GM18858 (cell line): ENCODE results near the gene LDLR.
"Not testable (repeated sequence)": the region's sequence is repeated elsewhere in the genome, so short reads cannot be mapped to it uniquely, and the experiment has no call there.

ENCODE experiments used
- ATAC-seq: cut with Tn5 transposase; IDR thresholded peaks from one replicate; pipeline ENCODE4 v1.9.1; 2021; ENCODE audit not compliant: unreplicated experiment

The LDLR gene

DNA sequence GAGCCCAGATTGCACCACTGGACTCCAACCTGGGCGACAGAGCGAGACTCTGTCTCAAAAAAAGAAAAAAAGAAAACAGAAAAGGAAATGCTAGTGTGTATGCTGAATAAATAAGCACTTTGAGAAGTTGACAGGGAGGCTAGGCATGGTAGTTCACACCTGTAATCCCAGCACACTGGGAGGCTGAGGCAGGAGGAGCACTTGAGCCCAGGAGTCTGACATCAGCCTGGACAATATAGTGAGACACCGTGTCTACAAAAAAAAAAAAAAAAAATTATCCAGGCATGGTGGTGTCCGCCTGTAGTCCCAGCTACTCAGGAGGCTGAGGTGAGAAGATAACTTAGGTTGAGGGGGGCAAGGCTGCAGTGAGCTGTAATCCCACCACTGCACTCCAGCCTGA is 19.1 kb upstream of the LDLR start:
- no peak for ATAC-seq

DNA sequence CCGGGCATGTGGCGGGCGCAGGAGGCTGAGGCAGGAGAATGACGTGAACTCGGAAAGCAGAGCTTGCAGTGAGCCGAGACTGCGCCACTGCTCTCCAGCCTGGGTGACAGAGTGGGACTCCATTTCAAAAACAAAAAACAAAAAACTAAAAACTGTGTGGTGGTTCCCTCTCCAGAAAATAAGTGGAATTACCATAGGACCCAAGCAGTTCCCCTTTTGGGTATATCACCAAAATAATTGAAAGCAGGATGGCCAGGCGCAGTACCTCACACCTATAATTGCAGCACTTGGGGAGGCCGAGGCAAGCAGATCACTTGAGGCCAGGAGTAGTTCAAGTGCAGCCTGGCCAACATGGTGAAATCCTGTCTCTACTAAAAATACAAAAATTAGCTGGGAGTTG is 15.7 kb upstream of the LDLR start:
- no peak for ATAC-seq

DNA sequence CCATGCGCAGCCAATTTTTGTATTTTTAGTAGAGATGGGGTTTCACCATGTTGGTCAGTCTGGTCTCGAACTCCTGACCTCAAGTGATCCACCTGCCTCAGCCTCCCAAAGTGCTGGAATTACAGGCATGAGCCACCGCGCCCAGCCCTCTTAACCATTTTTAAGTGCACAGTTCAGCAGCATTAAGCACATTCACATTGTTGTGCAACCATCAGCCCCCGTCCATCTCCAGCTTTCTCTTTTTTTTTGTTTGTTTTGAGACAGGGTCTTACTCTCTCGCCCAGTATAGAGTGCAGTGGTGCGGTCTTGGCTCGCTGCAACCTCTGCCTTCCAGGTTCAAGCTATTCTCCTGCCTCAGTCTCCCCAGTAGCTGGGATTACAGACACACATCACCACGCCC is 12.5 kb upstream of the LDLR start:
- ATAC-seq = not testable (repeated sequence)

DNA sequence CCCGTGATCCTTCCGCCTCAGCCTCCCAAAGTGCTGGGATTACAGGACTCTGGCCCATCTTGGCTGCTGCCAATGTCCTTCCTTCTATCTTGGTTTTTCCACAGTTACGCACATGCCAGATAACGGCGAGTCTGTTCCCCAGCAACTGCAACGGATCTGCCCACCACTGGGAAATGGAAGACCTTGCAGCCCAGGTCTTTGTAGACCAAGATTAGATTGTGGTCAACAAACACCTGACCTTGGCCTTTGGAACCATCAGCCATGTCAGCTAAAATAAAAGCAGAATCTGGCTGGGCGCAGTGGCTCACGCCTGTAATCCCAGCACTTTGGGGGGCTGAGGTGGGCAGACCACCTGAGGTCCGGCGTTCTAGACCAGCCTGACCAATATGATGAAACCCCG is 10.4 kb upstream of the LDLR start:
- no peak for ATAC-seq

DNA sequence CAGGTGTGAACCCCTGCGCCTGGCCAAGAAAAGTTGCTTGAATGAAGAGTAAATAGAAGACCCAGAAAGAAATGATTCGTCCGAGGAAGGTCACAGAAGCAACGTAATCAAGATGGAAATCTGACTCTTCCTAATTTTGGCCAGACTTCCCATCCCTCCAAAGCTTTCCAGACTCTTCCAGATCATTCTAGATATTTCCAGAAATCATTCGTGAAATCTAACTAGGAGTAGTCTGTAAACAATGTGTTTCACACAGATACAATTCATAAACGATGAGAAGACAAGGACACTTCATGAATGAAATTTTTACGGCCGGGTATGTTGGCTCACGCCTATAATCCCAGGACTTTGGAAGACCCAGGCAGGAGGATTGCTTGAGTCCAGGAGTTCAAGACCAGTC is 9.3 kb upstream of the LDLR start:
- ATAC-seq = no peak

DNA sequence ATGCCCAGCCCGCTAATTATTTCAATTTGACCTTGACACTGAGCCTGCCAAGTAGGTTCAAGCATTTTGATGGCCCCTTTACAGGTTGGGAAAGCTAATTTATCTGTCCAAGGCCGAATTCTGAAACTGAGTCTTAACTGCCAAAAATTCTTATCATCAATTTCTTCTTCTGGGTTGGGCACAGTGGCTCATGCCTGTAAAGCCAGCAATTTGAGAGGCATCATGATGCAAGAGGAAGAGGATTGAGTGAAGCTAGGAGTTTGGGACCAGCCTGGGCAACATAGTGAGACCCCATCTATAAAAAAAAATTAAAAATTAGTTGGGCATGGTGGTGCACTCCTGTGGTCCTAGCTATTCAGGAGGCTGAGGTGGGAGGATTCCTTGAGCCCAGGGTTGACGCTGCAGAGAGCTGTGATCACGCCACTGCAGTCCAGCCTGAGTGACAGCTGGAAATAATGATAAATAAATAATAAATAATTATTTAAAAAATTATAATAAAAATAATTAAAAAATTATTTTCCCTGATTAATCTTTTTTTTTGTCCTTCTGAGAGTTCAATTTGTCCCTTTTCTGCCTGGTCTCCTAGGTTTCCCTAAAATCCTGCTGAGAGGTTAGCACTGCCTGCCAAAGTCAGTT is 1.3 kb upstream of the LDLR start:
- no peak for ATAC-seq

DNA sequence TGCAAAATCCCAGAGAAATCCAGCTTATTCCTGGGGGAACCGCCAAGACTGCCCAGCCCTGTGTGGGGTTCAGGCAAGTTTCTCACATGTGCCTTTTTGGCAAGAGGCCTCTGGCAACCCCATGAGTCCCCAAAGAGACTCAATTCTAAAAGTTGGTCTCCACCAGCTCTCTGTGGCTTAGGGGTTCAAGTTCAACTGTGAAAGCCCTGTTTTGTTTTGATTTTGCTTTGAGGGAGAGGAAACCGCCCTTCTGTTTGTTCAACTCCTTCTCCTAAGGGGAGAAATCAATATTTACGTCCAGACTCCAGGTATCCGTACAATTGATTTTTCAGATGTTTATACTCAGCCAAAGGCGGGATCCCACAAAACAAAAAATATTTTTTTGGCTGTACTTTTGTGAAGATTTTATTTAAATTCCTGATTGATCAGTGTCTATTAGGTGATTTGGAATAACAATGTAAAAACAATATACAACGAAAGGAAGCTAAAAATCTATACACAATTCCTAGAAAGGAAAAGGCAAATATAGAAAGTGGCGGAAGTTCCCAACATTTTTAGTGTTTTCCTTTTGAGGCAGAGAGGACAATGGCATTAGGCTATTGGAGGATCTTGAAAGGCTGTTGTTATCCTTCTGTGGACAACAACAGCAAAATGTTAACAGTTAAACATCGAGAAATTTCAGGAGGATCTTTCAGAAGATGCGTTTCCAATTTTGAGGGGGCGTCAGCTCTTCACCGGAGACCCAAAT is 583 bp upstream of the LDLR start:
- ATAC-seq = no peak

DNA sequence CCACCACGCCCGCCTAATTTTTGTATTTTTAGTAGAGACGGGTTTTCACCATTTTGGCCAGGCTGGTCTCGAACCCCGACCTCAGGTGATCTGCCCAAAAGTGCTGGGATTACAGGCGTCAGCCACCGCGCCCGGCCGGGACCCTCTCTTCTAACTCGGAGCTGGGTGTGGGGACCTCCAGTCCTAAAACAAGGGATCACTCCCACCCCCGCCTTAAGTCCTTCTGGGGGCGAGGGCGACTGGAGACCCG is 676 bp downstream of the LDLR start:
- not testable (repeated sequence) for ATAC-seq

DNA sequence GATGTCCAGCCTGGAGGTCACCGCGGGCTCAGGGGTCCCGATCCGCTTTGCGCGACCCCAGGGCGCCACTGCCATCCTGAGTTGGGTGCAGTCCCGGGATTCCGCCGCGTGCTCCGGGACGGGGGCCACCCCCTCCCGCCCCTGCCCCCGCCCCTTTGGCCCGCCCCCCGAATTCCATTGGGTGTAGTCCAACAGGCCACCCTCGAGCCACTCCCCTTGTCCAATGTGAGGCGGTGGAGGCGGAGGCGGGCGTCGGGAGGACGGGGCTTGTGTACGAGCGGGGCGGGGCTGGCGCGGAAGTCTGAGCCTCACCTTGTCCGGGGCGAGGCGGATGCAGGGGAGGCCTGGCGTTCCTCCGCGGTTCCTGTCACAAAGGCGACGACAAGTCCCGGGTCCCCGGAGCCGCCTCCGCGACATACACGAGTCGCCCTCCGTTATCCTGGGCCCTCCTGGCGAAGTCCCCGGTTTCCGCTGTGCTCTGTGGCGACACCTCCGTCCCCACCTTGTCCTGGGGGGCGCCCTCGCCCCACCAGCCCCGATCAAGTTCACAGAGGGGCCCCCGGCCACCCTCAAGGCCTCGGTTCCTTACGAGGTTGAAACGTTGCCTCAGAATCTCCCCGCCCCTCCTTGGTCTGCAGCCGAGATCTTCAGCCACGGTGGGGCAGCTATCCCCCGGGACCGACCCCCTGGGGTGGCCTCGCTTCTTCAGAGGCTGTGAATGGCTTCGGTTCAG is 1.2 kb downstream of the LDLR start:
- no peak for ATAC-seq

DNA sequence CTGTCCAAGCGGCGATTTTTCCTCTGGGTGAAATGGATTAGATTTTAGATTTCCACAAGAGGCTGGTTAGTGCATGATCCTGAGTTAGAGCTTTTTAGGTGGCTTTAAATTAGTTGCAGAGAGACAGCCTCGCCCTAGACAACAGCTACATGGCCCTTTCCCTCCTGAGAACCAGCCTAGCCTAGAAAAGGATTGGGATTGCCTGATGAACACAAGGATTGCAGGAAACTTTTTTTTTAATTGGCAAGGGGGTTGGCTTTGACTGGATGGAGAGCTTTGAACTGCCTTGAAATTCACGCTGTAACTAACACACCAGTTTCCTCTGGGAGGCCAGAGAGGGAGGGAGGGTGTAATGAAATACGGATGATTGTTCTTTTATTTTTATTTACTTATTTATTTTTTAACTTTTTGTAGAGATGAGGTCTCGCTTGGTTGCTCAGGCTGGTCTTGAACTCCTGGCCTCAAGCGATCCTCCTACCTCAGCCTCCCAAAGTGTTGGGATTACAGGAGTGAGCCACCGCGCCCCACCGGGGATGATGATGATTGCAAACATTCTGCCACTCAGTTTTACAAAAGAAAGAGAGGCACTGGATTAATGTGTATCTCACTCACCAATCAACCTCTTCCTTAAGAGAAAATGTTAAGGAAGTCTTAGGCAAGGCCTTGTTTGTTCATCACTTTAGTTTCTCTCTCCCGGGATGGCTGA is 1.9 kb downstream of the LDLR start:
- ATAC-seq = no peak

DNA sequence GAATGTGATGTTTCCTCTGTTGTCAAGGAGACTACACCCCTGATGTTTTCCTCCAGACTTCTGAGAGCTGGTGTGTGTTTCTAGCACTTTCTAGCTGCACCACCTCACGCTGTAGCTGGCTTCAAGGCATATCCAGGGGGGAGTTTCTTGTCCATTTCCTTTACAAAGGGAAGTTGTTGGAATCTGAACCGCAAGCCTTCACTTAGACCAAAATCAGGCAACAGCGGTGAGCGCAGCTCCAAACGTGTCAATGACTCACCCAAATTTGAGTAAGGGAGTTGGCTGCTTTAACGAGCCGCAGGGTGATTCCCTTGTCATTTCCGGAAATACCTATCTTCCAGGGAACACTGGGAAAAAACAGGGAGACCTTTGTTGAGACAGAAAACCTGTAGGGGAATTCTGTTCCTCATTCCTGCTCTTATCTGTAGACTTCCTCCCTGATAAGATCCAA is 2.5 kb downstream of the LDLR start:
- no peak for ATAC-seq

DNA sequence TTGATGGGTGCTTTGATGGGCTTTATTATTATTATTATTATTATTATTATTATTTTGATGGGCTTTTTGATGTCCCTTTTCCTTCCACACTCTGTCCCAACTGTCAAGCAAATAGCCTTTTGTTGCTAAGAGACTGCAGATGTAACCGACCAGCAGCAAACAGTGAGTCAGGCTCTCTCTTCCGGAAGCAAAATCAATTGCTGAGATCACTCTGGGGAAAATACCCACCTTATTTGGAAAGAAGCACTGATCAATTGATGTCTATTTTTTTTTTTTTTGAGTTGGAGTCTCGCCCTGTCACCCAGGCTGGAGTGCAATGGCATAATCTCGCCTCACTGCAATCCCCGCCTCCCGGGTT is 2.9 kb downstream of the LDLR start:
- ATAC-seq = no peak

DNA sequence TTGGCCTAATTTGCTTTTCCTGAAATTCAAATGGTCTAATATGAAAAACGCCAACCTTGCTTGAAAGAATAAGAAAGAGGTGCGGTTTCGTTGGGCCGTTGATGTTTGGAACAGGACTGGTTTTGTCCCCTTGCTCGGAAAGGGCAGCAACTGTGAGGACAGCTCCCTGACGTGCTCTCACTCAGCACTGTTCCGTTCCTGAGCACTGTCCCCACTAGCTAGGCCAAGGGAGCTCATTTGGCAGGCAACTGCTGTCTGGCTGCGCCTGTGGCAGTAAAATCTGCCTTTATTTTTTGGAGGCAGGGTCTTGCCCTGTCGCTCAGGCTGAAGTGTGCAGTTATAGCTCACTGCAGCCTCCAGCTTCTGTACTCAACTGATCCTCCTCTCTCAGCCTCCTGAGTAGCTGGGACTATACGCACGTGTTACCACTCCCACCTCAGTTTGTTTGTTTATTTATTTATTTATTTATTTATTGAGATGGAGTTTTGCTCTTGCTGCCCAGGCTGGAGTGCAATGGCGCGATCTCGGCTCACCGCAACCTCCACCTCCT is 4.5 kb downstream of the LDLR start:
- no peak for ATAC-seq

DNA sequence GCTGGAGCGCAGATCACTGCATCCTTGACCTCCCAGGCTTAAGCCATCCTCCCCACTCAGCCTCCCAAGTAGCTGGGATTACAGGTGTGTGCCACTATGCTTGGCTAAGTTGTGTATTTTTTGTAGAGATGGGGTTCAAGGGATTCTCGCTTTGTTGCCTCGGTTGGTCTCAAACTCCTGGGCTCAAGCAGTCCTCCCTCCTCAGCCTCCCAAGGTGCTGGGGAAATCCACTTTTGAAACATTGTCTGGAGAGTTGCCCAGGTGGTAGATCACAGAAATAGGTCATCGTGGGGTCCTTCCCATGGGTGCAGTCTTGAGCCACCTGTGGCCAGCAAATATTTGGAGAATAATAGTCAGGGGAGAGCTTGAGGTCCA is 5.2 kb downstream of the LDLR start:
- no peak for ATAC-seq

DNA sequence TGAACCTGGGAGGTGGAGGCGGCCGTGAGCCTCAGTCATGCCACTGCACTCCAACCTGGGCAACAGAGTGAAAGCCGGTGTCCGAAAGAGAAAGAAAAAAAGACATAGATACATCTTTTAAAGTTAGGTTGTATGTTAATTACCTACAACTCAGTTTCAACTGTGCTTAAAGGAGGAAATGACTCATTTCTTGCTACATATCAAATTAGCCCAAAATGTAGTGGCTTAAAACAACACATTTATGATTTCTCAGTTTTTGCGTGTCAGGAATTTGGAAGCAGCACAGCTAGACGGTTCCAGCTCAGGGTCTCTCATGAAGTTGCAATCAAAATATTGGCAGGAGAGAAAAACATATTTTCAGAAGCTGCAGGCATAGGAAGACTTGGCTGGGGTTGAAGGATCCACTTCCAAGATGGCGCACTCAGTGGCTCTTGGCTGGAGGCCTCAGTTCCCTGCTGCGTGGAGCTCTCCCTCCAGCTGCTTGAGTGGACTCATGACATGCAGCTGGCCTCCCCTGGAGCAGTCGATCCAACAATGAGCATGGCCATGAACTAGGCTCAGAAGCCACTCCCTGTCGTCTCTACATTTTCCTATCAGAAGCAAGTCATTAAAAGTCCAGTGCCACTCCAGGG is 7.1 kb downstream of the LDLR start:
- peak; percentile 43 for ATAC-seq

DNA sequence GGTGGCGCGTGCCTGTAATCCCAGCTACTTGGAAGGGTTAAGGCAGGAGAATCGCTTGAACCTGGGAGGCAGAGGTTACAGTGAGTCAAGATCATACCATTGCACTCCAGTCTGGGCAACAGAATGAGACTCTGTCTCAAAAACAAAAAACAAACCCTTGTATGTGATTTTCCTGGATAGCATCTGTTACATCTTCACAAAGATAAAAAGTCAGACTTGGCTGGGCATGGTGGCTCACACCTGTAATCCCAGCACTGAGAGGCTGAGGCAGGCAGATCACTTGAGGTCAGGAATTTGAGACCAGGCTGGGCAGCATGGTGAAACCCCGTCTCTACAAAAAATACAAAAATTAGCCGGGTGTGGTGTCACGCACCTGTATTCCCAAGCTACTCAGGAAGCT is 8.1 kb downstream of the LDLR start:
- not testable (repeated sequence) for ATAC-seq

DNA sequence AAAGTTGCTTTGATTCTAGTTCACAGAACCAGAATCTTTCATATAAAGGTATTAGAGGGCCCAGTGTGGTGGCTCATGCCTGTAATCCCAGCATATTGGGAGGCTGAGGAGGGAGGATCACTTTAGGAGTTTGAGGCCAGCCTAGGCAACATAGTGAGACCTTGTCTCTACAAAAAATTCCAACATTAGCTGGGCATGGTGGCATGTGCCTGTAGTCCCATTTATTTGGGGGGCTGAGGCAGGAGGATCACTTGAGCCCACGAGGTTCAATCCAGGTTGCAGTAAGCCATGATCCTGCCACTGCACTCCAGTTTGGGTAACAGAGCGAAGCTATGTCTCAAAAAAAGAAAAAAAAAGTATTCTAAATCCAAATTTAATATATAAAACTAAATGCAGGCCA is 9.1 kb downstream of the LDLR start:
- ATAC-seq = no peak

DNA sequence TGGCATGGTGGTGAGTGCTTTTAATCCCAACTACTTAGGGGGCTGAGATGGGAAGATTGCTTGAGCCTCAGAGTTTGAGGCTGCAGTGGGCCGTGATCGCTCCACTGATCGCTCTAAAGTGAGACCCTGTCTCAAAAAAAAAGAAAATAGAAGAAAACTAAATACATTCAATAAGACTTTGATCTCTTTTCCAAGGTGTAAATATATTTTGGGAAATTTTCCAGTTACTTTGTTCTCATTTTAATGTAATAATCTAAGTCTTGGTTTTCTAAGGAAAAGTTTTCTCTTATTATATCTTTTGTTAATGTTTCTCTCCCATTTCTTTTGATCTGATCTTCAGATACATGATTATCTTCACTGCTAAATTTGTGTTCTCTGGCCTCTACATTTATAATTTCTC is 9.6 kb downstream of the LDLR start:
- no peak for ATAC-seq

DNA sequence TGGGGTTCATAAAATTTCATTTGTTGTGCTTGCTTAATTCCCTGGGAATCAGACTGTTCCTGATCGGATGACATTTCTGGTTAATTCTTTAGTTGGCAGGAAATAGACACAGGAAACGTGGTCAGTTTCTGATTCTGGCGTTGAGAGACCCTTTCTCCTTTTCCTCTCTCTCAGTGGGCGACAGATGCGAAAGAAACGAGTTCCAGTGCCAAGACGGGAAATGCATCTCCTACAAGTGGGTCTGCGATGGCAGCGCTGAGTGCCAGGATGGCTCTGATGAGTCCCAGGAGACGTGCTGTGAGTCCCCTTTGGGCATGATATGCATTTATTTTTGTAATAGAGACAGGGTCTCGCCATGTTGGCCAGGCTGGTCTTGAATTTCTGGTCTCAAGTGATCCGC is 10.8 kb downstream of the LDLR start:
- ATAC-seq = no peak

DNA sequence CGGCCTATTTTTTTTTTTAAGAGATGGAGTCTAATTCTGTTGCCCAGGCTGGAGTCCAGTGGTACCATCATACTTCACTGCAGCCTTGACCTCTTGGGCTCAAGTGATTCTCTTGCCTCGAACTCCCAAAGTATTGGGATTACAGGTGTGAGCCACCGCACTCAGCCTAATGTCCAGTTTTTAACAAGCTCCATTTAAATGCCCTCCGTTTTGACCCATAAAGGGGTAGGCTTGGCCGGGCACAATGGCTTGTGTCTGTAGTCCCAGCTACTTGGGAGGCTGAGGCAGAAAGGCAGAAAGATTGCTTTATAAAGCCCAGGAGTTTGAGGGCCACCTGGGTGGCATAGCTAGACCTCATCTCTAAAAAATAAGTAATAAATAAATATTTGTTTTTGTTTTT is 11.8 kb downstream of the LDLR start:
- no peak for ATAC-seq

DNA sequence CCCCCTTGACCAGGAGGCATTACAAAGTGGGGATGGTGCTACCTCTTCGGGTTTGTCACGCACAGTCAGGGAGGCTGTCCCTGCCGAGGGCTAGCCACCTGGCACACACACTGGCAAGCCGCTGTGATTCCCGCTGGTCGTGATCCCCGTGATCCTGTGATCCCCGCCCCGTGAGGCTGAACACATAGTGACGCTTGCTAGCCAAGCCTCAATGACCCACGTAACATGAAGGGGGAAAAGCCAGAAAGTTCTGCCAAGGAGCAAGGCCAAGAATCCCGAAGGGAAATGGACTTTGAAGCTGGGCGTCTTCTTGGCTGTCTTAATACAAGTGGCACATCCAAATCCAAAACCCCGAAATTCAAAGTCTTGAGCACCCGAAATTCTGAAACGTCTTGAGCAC is 13.7 kb downstream of the LDLR start:
- no peak for ATAC-seq
